Medulla oblongata (tissue), 1 donor: ENCODE results near the gene SSPN.
"Not testable (repeated sequence)": the region's sequence is repeated elsewhere in the genome, so short reads cannot be mapped to it uniquely, and the experiment has no call there.

Experiments used
- DNase-seq: peaks from one replicate; pipeline ENCODE4 v3.0.0-alpha.2; 2015; ENCODE audit errors: extremely low spot score

SSPN gene

GRCh38 chr12:26229910-26230309, 34.5 kb downstream of the SSPN start:
- DNase-seq, result no peak

GRCh38 chr12:26231470-26231869, 36.1 kb downstream of the SSPN start:
- DNase-seq, result no peak

GRCh38 chr12:26231921-26232320, 36.5 kb downstream of the SSPN start:
- no peak for DNase-seq

GRCh38 chr12:26233631-26234030, 38.3 kb downstream of the SSPN start:
- no peak for DNase-seq

DNA sequence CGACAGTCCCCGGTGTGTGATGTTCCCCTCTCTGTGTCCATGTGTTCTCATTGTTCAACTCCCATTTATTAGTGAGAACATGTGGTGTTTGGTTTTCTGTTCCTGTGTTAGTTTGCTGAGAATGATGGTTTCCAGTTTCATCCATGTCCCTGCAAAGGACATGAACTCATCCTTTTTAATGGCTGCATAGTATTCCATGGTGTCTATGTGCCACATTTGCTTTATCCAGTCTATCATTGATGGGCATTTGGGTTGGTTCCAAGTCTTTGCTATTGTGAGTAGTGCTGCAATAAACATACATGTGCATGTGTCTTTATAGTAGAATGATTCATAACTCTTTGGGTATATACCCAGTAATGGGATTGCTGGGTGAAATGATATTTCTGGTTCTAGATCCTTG, 40.1 kb downstream of the SSPN start:
- not testable (repeated sequence) for DNase-seq

- DNase-seq, result no peak
These were observed 43.2 kb downstream of the SSPN start for GRCh38 chr12:26238341-26239121.

DNA sequence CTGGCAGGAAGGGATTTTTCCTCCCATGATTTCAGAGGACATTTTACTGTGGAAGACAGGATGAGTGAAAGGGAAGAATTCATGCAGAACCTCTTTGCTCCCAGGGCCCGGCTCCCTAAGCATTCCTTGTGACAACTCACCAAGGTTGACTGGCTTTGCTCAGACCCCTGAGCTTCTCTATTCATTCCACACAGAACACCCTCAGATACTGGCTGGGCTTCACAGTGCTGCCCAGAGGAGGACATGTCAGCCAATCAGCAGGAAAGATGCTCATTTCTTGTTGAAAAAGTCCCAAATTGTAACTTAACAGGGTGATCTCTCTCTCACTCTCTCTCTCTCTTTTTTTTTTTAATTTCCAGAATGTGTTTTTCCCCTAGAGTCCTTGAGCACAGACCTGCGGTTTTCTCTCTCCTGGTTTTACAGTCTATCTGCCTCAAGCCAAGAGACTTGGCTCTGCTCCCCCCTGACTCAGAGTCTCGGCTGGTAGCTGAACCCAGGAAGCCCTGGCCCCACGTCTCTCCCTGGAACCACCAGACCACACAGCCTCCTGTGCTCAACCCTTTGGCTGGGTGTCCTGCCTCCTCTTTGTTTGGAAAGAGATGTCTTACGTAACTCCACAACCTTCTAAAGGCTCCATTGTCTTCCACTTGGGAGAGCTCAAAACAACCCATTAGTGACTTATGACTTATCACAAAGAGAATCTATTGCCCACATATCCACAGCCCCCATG, 43.9 kb downstream of the SSPN start:
- DNase-seq, result peak; percentile 91

GRCh38 chr12:26239852-26240815, 44.8 kb downstream of the SSPN start:
- DNase-seq, result no peak

GRCh38 chr12:26241080-26241479, 45.7 kb downstream of the SSPN start:
- no peak for DNase-seq

DNA sequence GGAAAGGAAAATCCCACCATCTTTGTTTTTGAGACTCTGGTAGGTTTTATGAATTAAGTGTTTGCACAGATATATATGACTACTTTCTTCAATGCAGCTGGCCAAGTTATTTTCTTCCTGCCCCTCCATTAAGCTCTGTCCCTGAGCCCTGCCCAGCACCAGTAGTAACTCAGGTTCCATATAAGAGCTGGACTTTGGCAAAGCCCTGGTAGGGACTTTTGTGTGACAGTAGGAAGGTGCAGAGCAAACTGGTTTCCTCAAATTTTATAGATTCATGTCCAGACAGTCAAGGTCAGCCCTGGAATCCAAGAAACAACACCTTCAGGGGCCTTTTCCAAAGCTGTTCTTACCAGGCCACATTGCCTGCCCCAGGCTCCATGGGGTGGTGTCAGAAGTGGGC, 47.3 kb downstream of the SSPN start:
- no peak for DNase-seq

- DNase-seq, result no peak
These were observed 49.1 kb downstream of the SSPN start for GRCh38 chr12:26244503-26244902.

DNA sequence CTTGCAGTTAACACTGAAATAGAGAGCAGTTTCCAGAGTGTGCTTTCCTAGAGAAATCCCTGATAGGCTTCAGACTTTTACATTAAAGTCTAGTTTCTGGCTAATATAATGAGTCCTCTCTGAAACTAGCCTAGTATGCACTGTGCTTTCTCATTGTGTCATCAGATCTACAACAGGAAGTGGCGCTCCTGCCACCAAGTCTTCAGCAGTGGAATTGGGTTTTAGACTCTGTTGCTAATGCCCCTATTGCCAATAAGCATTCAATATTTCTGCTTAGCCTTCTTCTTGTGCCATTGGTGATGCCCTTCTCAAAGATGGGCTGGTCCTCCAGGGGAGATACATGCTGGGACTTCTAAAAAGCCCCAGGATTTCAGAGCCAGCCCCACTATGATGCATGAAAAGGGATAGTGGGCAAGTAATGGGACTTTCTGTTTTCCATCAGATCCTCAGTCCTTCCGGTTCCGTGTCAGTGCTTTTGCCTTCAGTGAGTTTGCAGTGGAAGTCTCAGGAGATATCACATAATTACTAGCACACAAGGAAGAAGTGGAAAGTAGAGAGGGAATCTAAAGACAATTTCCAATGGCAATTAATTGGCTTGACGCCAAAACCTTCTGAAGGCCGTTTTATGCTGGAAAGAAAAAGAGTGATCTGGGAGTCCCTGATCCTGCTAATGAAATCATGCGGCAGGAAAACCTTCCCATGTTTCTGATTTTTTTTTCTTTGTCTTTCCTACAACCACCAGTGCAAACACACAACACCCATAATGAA, 50.0 kb downstream of the SSPN start:
- no peak for DNase-seq

- DNase-seq, result no peak
These were observed 51.3 kb downstream of the SSPN start for GRCh38 chr12:26246483-26247164.

DNA sequence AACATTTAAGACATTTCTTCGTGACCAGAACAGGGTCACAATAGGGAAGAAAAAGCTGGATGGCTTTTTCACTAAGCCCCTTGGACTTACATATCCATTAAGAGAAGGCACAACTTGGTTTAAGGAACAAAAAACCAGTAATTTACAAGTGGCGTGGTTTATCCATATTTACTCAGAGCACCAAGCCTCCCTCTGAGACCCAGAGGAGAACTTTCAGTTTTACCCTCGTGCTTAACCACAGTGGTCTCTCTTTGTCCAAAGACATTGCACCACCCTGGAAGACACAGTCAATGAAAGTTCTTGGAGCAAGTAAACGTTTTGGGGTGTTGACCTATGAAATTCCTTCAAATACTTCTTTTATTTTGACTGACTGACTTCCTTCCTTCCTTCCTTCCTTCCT, 52.5 kb downstream of the SSPN start:
- DNase-seq, result peak; percentile 51

DNA sequence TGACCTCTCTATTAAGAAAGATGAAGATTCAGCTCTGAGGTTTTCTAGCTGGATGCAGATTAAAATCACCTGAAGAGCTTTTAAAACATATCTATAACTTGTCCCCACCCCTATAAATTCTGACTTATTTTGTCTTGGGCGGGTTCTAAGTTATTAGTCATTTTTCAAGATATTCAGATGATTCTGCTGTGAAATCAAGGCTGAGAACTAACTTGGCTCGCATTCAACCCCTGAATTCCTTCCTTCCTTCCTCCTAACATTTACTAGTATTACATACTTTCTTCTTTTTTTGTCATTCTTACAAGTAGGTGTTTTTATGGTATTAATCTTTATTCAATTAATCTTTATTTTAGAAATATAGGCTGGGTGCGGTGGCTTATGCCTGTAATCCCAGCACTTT, 55.4 kb downstream of the SSPN start:
- no peak for DNase-seq

DNA sequence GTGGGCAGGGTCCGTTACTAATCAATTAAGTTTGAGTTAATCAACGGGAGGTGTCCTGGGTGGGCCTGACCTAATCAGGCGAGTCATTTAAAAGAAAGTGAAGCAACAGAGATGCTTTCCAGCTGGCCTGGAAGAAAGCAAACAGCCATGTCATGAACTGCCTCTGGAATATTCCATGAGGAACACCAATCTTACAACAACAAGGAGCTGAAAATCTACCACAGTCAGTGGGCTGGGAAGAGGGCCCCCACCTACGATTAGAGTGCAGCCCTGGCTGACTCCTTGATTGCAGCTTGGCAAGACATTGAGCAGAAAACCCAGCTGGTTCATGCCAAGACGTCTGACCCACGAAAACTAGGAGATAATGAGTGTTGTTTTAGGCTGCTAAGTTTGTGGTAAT, 56.2 kb downstream of the SSPN start:
- no peak for DNase-seq

DNA sequence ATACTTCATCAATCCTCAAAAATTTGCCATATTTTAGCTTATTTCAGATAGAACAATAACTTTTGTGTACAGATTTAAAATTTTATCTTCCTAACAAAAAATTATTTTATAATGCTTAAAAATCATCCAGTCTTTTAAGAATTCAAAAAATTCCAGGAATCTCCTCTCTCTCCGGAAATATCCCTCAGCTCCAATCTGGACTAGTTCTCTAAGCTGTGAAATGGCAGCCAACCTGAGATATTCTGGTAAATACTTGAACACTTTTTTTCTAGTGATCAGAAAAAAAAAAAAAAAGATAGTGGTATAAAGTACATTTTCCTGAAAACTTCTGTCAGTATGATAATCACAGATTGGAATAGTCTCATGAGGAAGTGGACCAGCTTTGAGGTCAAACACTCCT, 57.6 kb downstream of the SSPN start:
- DNase-seq, result no peak

DNA sequence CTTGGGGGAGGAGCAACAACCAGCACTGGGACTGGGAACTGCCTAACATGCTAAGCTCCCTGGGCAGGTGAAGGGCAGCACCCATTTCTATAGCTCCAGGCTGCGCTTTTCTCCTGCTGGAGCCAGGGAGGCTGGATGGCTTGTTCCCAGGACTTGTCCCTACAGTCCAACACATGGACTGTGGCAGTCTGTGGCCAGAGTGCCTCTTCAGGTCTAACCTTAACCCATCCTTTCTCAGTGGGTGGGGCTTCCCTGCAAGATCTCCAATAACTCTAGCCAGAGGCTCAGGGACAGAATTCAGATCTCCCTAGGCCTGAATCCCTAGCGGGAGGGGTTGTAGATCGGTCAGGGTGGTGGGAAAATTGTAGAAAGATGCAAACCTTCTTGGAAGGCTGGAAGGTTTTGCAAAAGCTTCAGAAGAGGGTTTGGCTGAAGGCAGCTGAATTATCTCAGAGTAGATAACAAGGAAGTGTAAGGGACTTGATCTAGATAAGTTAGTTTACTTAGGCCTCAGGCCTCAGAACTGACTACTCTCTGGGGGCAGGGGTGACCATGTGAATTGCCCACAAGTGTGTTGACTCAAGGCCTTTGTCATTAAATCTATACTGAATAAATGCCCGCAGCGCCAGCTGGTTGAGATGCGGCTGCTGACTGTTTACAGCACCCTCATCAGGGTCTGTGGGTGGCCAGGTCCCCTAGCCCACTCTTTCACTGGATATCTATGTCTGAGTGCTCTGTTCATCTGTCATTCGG, 60.7 kb downstream of the SSPN start:
- DNase-seq, result no peak

DNA sequence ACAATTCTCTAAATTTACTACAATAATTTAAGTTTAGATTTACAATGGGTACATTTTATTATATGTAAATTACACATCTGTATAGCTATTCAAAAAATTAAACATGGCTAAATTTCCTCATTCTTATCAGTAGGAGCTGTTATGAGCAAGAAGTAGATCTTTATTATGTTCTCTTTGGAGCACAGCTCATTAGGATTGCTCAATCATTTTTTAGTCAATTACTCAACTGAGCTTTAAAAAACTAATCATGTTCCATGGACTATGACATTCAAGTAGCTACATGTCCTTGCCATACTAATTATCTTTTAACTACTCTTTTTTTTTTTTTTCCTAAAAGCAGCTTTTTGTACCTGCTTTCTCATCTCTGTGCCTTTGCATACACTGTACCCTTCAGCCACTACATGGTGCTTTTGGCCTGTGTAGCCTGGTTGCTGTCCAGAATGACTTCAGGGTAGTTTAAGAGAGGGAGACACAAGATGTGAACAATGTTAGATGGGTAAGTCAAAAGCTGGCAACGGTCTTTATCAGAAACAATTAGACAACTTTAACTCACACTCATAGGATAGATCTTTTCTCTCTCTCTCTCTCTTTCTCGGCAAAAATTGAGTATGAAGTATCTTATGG, 69.0 kb downstream of the SSPN start:
- DNase-seq, result no peak

GRCh38 chr12:26265606-26266005, 70.2 kb downstream of the SSPN start:
- no peak for DNase-seq
